Esophagus squamous epithelium (tissue), 4 donors: ENCODE measurements around the gene KIF2A.

Experiments used
- POLR2A ChIP-seq, 4 donors: fragments of 450-650 bp; IDR thresholded peaks; one replicate each; pipeline ENCODE4 v1.6.1; 2017; ENCODE audit warnings: antibody characterized with exemption in 4 of 4, mild to moderate bottlenecking in 4 of 4, moderate library complexity in 3 of 4
- TF ChIP-seq, protein P1 (sequence below), 6 experiments: fragments of 450-650 bp in 4 of 6; fragments of 200-600 bp in 2 of 6; sonication (generic) in 2 of 6; IDR thresholded peaks; one replicate each; pipeline ENCODE4 v1.5.1; 2016 to 2019; ENCODE audit warnings: antibody characterized with exemption in 6 of 6, mild to moderate bottlenecking in 4 of 6, moderate library complexity in 4 of 6

DNA sequence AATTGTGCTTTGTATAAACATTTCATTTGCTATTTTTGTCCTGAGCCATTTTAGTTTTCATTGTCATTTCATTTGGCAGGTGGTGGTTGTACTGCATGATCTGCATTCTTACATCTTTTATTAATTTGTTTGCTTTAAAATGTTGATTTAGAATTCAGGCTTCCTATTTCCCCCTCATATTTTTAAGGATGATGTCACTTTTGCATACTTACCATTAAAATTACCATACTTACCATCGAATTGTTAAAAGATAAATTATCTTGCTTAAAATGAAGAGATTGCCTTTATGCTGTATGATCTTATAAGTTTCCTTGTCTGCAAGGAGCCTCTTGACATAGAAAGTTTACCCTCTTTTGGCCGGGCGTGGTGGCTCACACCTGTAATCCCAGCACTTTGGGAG, 66.6 kb downstream of the KIF2A start:
- TF ChIP-seq POLR2A (IDR thresholded peaks at IDR 0.05), result no peak
- TF ChIP-seq, protein P1, sequence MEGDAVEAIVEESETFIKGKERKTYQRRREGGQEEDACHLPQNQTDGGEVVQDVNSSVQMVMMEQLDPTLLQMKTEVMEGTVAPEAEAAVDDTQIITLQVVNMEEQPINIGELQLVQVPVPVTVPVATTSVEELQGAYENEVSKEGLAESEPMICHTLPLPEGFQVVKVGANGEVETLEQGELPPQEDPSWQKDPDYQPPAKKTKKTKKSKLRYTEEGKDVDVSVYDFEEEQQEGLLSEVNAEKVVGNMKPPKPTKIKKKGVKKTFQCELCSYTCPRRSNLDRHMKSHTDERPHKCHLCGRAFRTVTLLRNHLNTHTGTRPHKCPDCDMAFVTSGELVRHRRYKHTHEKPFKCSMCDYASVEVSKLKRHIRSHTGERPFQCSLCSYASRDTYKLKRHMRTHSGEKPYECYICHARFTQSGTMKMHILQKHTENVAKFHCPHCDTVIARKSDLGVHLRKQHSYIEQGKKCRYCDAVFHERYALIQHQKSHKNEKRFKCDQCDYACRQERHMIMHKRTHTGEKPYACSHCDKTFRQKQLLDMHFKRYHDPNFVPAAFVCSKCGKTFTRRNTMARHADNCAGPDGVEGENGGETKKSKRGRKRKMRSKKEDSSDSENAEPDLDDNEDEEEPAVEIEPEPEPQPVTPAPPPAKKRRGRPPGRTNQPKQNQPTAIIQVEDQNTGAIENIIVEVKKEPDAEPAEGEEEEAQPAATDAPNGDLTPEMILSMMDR (IDR thresholded peaks at IDR 0.05), result no peak
